ENCODE measurements around the gene HPGDS. TPM values are rescaled to one million over a fixed set of nuclear protein-coding genes. Genes with fewer than 3 reads are reported as not detected.
"Not testable (repeated sequence)": the region's sequence is repeated elsewhere in the genome, so short reads cannot be mapped to it uniquely, and the experiment has no call there.

The HPGDS gene
- polyA plus RNA-seq, 1 donor = 5.5 TPM

DNA sequence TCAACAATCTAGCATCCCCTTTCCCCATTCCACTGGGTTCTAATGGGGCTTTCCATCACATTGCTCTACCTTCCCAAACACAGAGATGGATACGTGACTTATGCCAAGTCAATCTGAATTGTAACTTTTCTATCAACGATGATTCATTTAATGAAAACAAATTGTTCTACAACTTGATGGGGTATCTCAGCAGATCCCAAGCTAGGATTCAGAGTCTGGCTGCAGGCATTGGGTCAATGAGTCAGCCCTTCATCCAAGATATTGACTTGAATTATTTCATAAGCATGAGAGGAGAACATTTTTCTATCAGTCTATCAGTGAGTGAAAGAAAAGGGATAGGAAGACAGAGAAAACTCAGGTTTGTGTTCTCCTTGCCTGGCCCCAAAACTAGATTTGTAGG is 15.0 kb upstream of the HPGDS start:
- no peak for DNase-seq (ENCODE audit: low read depth)

DNA sequence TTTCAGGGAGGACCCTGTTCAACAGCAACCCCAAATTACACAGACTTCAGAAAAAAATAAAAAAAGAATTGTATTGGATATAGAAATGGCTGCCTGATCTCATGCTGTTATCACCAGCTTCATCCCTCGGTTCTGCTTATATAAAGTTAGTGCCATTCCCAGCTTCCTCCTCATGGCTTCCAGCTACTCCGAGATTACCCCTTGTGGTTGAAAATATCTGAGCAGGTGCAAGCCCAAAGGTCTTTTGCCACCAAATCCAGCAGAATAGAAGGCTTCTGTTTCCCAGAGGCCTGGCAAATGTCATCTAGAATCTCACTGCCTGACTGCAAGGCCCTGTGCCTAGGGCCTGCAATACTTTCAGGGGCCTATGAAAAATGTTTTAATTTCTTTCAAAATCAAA is 13.8 kb upstream of the HPGDS start:
- no peak for DNase-seq (ENCODE audit: low read depth)

DNA sequence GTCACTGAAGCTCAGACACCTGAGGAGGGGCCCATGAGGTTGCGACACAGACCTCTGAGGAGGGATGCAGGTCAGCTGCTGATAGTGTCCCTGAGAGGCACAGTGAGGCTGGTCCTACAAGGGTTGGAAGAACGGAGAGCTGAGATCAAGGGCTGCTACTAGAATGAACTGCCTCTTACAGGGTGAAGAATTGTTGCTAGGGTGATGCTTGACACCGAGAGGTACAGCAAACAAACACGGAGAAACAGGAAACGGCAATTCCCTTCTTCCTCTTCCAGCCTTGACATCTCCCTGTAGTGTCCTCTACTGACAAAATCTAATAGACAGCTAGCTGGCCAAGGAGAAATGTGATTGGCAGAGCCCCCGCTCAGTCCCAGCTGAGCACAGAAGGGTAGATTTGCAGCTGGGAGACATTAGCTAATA is 11.8 kb upstream of the HPGDS start:
- no peak for DNase-seq (ENCODE audit: low read depth)

DNA sequence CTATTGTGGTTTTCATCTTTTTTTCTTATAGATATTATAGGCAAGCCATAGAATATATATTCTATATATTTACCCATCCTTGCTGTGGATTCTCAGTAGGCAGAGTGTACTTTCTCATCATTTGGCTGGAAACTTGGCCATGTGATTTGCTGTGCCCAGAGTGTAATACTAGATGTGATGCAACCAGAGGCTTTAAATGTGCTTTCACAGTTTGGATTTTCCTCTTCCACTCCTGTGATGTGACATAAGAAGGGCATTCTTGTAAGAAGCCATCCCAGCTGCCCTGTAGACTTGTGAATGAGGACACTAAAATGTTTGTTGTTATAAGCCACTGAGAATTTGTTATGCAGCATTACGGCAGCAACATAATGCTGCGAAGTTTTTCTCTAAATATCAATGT is 10.4 kb upstream of the HPGDS start:
- no peak for DNase-seq (ENCODE audit: low read depth)

DNA sequence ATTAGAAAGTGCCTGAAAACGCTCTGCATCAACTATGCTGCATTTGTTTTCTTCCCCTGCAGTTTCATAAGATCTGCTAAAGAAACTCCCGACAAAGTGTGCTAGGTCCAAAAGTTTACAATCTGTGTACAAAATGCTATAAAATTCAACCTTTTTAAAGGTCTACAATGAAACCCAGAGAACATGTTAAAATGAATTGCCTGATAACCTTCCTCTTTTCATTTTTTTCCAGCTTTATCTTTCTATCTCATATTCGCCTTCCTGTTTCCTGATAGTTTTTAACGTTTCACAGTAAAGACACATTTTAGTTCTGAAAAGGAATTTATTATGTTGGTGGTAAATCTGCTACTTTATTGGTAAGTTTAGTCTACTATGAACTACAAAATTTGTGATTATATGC is 9.5 kb upstream of the HPGDS start:
- DNase-seq (ENCODE audit: low read depth) = no peak

DNA sequence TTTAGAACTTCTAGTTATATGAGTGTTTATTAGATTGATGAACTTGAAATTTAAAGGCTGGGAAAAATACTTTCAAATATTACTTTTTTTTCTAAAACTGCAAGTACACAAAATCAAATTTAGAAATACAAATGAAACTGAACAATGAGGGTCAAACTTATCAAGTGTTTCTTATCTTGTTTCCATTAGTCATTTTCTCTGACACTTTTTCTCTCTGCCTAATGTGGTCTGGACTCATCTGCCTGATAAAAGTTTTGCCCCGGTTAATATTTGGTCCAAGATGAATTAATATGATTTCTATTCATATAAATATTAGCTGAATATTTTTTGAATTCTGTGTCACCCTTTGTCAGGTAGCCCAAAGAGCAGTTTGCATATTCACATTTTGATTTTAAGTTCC is 8.7 kb upstream of the HPGDS start:
- no peak for DNase-seq (ENCODE audit: low read depth)

DNA sequence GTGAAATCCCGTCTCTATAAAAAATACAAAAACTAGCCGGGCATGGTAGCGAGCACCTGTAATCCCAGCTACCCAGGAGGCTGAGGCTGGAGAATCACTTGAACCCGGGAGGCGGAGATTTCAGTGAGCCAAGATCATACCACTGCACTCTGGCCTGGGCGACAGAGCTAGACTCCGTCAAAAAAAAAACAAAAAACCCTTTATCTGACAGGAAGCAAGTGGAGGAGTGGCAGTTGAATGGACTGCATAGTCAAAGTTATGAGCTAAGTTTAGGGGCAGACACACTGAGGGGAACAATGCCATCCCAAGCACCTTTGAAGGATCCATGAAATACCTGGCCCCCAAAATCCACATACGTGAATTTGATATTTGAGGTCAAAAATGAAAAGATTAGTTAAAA is 7.5 kb upstream of the HPGDS start:
- no peak for DNase-seq (ENCODE audit: low read depth)

DNA sequence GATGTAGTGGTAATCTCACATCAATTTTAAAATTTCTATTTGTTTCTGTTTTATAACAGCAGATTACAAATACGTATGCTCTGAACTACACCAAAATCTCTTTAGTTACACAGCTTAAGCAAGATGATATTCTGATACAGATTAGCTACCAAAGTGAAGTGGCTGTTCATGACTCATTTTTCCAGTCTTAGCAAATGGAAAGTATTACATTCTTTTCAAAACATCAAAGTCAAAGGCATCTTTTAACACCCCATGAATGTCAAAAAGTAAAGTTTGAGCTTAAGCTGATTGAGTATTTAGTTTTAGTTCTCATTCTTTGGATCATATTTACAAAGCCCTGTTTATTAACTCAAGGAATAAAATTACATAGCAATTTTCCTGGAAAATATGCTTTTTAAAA is 6.6 kb upstream of the HPGDS start:
- no peak for DNase-seq (ENCODE audit: low read depth)

DNA sequence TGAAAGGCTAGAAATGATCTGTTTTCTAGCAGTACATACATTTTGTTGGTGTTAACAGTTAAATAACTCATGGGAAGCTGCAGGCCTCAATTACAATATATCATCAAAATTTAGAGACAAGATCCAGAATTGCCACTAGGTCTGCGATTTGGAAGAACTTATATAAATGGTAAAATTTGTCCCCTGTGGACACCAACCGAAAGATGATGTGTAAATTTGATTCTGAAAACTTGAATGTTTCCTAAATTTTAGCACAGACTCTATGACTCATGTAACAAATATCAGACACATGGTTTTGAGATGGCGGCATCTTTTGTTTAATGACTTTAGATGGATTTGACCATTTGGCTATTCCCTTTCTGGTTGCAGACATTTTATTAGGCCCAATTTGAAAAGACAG is 6.0 kb upstream of the HPGDS start:
- no peak for DNase-seq (ENCODE audit: low read depth)

DNA sequence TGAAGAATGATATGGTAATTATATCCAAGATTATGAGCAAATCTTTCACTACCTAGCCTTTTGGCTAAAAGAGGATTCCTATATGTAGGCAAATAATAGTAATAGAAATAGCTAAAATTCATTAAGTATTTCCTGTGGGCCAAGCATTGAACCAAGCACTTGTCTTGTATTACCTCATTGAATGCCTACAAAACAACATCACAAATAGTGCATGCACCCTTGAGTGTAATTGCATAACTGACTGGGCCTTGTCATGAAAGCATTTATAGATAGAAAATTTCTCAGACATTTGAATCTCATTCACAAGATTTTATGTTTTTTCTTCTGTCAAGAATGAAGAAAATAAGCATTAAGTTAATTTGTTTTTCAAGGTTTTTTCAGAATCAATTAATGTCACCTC is 3.9 kb upstream of the HPGDS start:
- no peak for DNase-seq (ENCODE audit: low read depth)

DNA sequence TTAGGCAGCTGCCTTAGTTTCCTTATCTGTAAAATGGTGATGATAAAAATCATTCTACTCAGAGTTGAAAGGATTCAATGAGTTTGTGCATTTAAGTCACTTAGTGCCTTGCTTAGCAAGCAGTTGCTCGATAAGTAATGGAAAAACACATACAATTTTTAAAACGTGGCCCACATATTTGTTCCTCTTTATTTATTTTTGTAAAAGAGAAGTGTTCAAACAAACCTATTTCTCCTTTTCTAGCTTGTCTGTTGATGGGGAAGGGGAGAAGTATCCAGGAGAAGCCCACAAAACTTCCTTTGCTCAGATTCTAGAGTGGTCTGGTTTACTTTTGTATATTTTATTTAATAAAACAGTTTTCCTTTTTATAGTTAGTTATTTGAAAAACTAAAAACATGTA is 3.3 kb upstream of the HPGDS start:
- DNase-seq (ENCODE audit: low read depth) = no peak

DNA sequence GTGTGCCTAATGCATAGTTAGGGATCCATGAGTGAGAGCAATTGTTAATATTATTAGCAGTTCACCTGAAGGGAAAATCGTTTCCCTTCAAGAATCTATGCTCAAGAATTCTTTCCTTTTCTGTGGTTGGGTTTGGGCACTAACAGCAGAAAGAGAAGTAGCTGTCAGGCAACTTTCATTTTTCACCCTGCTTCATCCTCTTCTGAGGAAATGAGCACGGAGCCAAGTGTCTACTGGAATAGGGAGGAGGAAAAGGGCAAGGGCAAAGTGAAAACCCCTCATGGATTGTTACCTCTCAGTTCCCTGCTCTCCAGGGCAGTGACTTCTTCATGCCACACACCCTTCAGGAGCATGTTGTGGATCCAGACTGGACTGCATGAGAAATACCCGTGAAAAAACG is 2.6 kb upstream of the HPGDS start:
- DNase-seq (ENCODE audit: low read depth) = no peak

DNA sequence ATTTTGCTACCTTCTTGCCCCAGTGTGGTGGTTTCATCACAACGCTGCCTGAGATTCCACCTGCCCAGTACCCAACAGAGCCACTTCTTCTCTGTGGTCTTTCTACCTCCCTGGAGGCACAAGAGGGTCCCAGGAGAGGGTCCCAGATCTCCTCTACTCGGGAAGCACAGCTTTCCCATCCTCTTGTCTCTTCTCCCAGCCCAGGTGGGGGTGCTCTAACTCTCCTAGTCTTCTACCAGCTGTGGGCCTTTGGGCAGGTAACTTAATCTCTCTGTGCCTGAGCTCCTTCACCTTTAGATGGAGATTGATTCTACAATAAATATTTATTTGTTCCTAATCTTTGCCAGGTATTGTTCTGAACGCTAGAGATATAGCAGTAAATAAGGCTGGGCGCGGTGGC is 1.8 kb upstream of the HPGDS start:
- no peak for DNase-seq (ENCODE audit: low read depth)

DNA sequence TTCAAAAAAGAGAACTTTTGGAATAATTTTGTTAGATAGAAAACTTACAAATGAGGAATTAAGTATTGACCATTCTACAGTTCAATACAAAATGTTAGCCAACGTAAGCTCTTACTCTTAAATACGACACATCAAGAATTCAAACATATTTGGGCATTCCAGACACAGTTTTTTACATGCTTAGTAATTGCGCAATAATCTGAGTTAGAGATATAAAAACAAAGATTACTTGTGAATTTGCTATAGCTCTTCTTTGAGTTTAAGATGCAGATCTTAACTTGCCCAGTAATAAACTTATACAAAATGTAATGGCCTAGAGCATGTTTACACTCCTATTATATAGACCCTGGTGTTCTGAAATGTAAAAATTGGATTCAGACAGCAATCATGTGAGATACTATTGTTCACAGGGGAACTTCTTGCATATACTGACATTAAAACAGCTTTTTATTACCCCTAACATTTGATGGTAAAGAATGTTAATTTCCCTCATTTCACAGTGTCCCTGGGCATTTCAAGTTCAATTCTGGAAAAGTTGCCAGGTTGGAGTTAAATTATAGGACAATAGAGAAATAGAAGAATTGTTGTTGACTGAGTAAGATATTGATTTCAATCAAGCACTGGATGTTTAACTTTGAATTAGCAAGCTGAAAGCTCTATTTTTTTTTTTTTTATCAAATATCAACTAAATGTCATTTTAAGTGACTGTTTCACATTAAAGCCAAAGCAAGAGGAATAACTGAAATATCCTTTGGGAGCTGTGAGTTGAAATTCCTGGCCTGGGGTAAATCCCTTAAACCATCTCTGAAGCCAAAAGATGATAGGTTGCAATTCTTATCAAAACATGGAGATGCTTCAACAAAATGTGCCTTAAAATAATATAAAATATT is 910 bp downstream of the HPGDS start:
- no peak for DNase-seq (ENCODE audit: low read depth)

DNA sequence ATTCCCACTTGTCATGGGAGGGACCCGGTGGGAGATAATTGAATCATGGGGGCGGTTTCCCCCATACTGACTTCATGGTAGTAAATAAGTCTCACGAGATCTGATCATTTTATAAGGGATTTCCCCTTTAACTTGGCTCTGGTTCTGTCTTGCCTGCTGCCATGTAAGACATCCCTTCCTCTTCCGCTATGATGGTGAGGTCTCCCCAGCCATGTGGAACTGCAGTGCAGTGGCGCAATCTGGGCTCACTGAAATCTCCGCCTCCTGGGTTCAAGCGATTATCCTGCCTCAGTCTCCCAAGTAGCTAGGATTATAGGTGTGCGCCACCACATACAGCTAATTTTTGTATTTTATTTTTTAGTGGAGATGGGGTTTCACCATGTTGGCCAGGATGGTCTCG is 2.9 kb downstream of the HPGDS start:
- no peak for DNase-seq (ENCODE audit: low read depth)

DNA sequence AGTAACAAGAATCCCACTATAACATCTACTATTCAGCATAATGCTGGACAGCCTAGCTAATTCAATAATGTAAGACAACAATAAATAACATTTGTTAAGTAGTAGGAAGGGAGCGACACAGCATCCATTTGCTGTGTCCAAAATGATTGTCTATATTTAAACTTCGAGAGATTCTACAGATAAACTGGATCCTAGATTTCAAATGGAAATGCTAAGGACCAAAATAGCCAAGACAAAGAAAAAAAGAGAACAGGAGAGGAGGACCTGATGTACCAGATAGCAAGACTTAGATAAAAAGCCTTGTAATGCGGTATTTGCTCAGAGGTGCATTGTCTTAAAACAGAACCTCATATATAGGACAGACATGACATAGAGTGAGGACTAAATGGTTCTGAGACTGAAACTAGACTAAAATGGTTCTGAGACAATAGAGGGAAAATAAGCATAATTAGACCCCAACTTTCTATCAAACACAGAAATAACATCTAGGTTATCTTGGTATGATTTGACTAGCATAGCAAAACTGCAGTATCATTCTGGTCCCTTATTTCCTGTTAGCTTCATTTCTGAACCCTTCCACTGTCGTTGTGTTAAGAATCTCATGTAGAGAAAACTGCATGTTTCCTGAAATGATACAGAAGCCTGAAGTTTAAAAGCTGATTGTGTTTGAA is 3.8 kb downstream of the HPGDS start:
- no peak for DNase-seq (ENCODE audit: low read depth)

DNA sequence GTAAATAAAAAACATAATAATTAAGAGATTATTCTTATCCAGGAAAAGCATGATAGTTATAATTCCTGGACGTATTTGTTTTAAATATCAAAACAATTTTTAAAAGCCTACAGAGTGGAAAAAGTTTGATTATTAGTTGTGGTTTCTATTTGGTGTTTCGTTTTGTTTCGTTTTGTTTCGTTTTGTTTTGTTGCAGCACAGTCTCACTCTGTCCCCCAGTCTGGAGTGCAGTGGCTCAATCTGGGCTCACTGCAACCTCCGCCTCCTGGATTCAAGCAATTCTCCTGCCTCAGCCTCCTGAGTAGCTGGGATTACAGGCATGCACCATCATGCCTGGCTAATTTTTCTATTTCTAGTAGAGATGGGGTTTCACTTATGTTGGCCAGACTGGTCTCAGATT is 5.8 kb downstream of the HPGDS start:
- not testable (repeated sequence) for DNase-seq (ENCODE audit: low read depth)

DNA sequence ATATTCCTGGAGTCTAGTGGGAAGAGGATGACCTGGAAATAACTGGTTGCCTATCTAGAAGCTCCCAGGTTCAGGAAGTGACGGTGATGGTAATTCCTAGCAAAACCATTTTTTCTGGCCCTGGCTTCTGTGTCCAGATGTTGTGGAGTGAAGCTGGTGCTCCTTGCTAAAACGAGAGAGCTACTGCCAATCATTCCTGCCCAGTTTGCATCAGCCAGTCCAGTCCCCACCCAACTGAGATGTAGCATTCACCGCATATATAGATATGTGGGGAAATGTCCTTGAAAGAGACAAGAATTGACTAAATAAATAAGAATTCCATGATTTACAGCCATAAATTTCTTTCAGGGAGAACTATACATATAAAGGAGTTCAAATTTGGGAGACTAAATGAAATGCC is 6.3 kb downstream of the HPGDS start:
- DNase-seq (ENCODE audit: low read depth) = no peak

DNA sequence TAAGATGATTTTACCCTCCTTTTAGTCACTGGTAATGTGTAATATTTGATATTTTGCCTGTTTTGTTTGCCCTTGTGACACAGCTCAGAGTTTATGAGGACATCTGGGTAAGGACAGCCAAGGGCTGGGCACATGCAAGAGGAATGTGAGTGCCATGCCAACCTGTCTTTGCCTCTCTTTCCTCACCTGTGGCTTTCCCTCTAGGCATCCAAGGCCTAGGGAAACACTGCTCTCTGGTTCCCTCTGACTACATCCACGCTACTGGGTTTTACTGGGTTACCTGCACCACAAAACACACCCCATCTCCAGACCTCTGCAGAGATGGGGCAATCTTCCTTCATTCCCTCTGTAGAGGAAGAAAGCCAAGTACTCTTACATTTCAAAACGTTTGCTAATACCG is 7.7 kb downstream of the HPGDS start:
- no peak for DNase-seq (ENCODE audit: low read depth)

DNA sequence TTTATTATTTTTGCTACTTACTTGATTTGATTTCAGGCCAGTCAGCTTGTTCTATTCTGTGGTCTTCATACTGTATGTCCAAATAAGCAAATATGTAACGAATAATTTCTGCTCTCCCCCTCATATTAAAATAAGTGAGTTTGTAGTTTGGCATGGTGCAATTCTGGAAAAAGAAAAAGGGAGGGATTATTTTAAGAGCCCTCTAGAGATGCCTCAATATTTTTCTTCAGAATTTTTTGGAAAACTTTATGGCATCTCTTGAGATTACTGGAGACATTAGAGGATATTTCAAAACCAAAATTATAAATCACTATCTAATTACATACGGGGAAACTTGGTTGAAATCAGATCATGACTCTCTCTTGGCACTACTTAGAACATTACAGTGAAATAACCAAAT is 8.2 kb downstream of the HPGDS start:
- no peak for DNase-seq (ENCODE audit: low read depth)

DNA sequence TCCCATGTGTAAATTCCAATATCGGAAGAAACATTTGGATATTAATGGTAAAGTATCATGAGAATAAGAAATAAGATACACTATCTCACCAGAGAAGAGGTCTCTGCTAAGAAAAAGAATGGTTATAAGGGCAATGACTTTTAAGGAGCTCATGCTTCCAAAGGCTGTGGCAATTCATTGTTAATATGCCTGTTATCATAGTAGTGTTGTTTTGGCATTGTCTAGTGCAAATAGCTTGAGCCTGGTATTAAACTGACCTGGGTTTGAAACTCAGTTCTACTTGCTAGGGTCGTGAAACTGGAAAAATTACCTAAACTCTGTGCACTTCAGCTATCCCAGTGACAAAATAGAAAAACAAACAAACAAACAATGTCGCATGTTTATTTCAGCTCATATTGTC is 8.8 kb downstream of the HPGDS start:
- no peak for DNase-seq (ENCODE audit: low read depth)

DNA sequence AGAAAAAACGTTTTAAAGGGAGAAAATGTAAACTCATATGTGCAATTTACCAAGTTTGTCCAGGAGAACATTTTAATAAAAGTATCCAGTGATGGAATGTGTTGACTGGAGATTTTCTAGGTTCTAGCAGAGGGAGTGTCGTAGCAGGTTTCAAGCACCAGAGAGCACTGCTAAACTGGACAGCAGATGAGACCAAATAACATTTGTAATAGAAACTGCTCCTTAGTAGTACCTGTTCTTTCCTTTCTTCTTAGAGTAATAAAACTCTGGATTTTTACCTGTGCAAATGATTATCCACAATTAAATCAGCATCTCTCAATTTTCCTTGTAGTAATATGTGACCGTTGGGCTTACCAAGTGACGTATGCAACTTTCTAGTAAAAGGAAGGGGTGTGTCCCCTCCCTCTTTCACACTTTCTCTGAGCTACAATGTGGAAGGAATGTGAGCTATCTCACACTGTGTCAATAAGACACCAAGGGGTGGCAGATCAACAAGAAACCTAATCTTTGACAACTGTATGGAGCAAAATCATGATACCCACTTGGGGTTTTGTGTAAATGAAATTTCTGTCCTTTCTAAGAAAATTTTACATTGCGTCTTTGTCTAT is 9.5 kb downstream of the HPGDS start:
- no peak for DNase-seq (ENCODE audit: low read depth)

DNA sequence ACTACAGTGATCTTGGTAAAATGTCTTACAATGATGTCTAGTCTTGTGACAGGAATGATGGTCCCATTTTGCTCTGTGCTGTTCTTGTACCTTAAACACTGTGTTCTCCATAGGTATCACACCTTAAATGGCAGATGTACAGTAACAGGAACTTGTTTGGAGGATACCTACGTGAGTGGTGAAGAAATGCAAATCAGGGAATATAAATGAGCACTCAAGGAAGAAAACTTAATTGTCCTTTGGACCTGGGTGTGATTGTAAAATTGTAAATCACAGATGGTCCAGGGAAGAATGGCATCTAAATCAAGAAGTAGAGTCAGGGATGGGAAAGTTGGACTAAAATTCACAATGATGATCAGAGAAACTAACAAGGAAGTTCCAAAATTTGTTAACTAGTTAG is 12.7 kb downstream of the HPGDS start:
- no peak for DNase-seq (ENCODE audit: low read depth)
